ENCODE results near the gene IL20. TPM values are rescaled to one million over a fixed set of nuclear protein-coding genes. Genes with fewer than 3 reads are reported as not detected.

IL20 gene
- total and polyA plus RNA-seq, 2 of the 8 experiments (the other 6 are each of a cell fraction or from before 2014, with no cell fraction given), result not detected

- Histone ChIP-seq H3K14ac (ENCODE audit: insufficient read length) (no peak overlapping the region), H3K79me1 (ENCODE audit: low read depth, low read length) (no peaks in the 10 kb centered on the region), H3K18ac (ENCODE audit: extremely low read depth, low read length) (no peak overlapping the region), H3K36me3 (ENCODE audit: control insufficient read depth in 2 of 4, insufficient read depth in 4 of 4, low read length in 3 of 4) (no peaks in the 10 kb centered on the region), H3K27me3 (replicated peaks in 1 of 4; ENCODE audit: control insufficient read depth in 3 of 4, extremely low read depth in 1 of 4, insufficient read depth in 3 of 4, low read length in 3 of 4) (no peaks in the 10 kb centered on the region), H2BK5ac (ENCODE audit: low read depth, low read length) (no peak overlapping the region), H3K9me3 (ENCODE audit: insufficient read depth in 2 of 2, low read depth in 1 of 2, low read length in 1 of 2) (no peaks in the 10 kb centered on the region), H3K79me2 (ENCODE audit: control insufficient read depth in 1 of 2, insufficient read depth in 2 of 2, low read length in 2 of 2) (no peaks in the 10 kb centered on the region), H4K20me1 (replicated peaks in 1 of 2; ENCODE audit: control insufficient read depth in 1 of 2, insufficient read depth in 2 of 2, low read length in 2 of 2) (peaks cover 0 to 2% of the 10 kb centered on the region in 2 experiments), H3K4me3 (ENCODE audit: extremely low read depth in 1 of 4, insufficient read depth in 2 of 4, low read depth in 3 of 4, low read length in 4 of 4) (no peak overlapping the region), H3K4ac (replicated peaks; ENCODE audit: insufficient read length, low read depth, low read length) (no peak overlapping the region), H4K8ac (ENCODE audit: extremely low read depth, insufficient read depth, low read length) (no peak overlapping the region), H4K5ac (ENCODE audit: insufficient read length, low read depth, low read length) (no peak overlapping the region), H3K4me1 (replicated peaks in 1 of 4; ENCODE audit: control insufficient read depth in 3 of 4, insufficient read depth in 4 of 4, low read length in 3 of 4) (no peaks in the 10 kb centered on the region), H4K91ac (replicated peaks; ENCODE audit: insufficient read length, low read length) (no peak overlapping the region), H2BK15ac (ENCODE audit: low read length) (no peak overlapping the region), H3K4me2 (ENCODE audit: insufficient read depth in 1 of 2, low read depth in 2 of 2, low read length in 2 of 2) (no peak overlapping the region), H3K23me2 (ENCODE audit: low read depth, low read length) (no peaks in the 10 kb centered on the region), H2BK12ac (ENCODE audit: low read depth, low read length) (no peak overlapping the region), H3K23ac (ENCODE audit: insufficient read length) (no peak overlapping the region), H3K56ac (replicated peaks; ENCODE audit: insufficient read length, low read depth, low read length) (no peak overlapping the region), H3K27ac (ENCODE audit: low read depth, low read length) (no peak overlapping the region), H2AK5ac (ENCODE audit: low read depth, low read length) (no peak overlapping the region), H2BK20ac (ENCODE audit: low read length) (no peak overlapping the region), H2BK120ac (replicated peaks; ENCODE audit: low read depth, low read length) (no peak overlapping the region), H3K9ac (replicated peaks in 1 of 4; ENCODE audit: extremely low read depth in 1 of 4, low read depth in 3 of 4, low read length in 3 of 4) (no peak overlapping the region), H2AFZ (ENCODE audit: low read length) (no peak overlapping the region)
- ChIA-PET POLR2A (ENCODE audit: partially characterized antibody) (interaction anchor here (1.3 kb wide), 1 partner anchor 9 kb away, joined by 3 read pairs; no protein-coding TSS in a partner anchor), CTCF (ENCODE audit: partially characterized antibody) (interaction anchor here (0.6 to 5.6 kb wide), 12 partner anchors 9 to 357 kb away, joined by 3 to 29 read pairs (median 5); partner anchors contain the start of gene IL20)
- no peak for DNase-seq (ENCODE audit: low read depth in 1 of 2, low spot score in 2 of 2)
- WGBS, 2 experiments (ENCODE audit: extremely low coverage in 1 of 2, insufficient coverage in 1 of 2, insufficient read length in 1 of 2, insufficient replicate concordance in 2 of 2, low coverage in 1 of 2, low lambda C conversion rate in 2 of 2, missing lambda C conversion rate in 1 of 2), result 84% methylated on average over 2 of the region's 2 CpGs; no CpG with 5 or more reads in 1 of the 2 experiments
- no peak for TF ChIP-seq RBBP5 (IDR thresholded peaks at IDR 0.05; ENCODE audit: borderline replicate concordance, low read depth, low read length)
- TF ChIP-seq CREB1 (IDR thresholded peaks at IDR 0.05), result no peak
- no peak for TF ChIP-seq SUZ12 (IDR thresholded peaks at IDR 0.05; ENCODE audit: low read length)
- no peak for TF ChIP-seq SIN3A (conservative IDR thresholded peaks at IDR 0.05 in 1 of 2, IDR thresholded peaks at IDR 0.05 in 1 of 2; ENCODE audit: low read depth in 1 of 2, low read length in 2 of 2)
- TF ChIP-seq, protein P1, sequence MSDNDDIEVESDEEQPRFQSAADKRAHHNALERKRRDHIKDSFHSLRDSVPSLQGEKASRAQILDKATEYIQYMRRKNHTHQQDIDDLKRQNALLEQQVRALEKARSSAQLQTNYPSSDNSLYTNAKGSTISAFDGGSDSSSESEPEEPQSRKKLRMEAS (IDR thresholded peaks at IDR 0.05), result no peak
- no peak for TF ChIP-seq JUND (IDR thresholded peaks at IDR 0.05; ENCODE audit: low read length)
- TF ChIP-seq CHD2 (IDR thresholded peaks at IDR 0.05; ENCODE audit: low read length), result no peak
- no peak for TF ChIP-seq KDM1A (IDR thresholded peaks at IDR 0.05; ENCODE audit: borderline replicate concordance, low read length)
- TF ChIP-seq NRF1 (IDR thresholded peaks at IDR 0.05; ENCODE audit: low read depth, low read length), result no peak
- FAIRE-seq, result no peak
Measured at GRCh38 chr1:206836111-206836510, 29.3 kb upstream of the IL20 start.

Data from H1 (cell line).